Measurements from ENCODE around the gene GREB1L.

GREB1L gene

GRCh38 chr18:21557607-21558253, 315.7 kb downstream of the GREB1L start:
- no peak overlapping the region for H3K4me3 ChIP-seq (ENCODE audit: low read depth, low read length)
- no peaks in the 10 kb centered on the region for H3K27me3 ChIP-seq (ENCODE audit: control insufficient read depth, insufficient read depth, low read length)
- no peaks in the 10 kb centered on the region for H3K9me3 ChIP-seq (ENCODE audit: control insufficient read depth, insufficient read depth, low read depth, low read length)
- H3K4me1 ChIP-seq (ENCODE audit: control insufficient read depth, insufficient read depth, low read length) = no peaks in the 10 kb centered on the region
- no peak overlapping the region for H3K27ac ChIP-seq (ENCODE audit: low read depth, low read length)
- H3K9ac ChIP-seq (ENCODE audit: low read length) = no peak overlapping the region
- peaks cover 57% of the 10 kb centered on the region for H3K36me3 ChIP-seq (ENCODE audit: control insufficient read depth, insufficient read depth, low read length)

- Histone ChIP-seq H3K9ac (ENCODE audit: low read length) (no peak overlapping the region), H3K4me1 (ENCODE audit: control insufficient read depth, insufficient read depth, low read length) (no peaks in the 10 kb centered on the region), H3K9me3 (ENCODE audit: control insufficient read depth, insufficient read depth, low read depth, low read length) (no peaks in the 10 kb centered on the region), H3K4me3 (ENCODE audit: low read depth, low read length) (no peak overlapping the region), H3K36me3 (ENCODE audit: control insufficient read depth, insufficient read depth, low read length) (peaks cover 63% of the 10 kb centered on the region), H3K27ac (ENCODE audit: low read depth, low read length) (no peak overlapping the region), H3K27me3 (ENCODE audit: control insufficient read depth, insufficient read depth, low read length) (no peaks in the 10 kb centered on the region)
Observed at GRCh38 chr18:21559195-21559594, 317.2 kb downstream of the GREB1L start.

GRCh38 chr18:21571772-21572171, 329.7 kb downstream of the GREB1L start:
- Histone ChIP-seq H3K9ac (ENCODE audit: low read length) (no peak overlapping the region), H3K4me1 (ENCODE audit: control insufficient read depth, insufficient read depth, low read length) (no peaks in the 10 kb centered on the region), H3K36me3 (ENCODE audit: control insufficient read depth, insufficient read depth, low read length) (peaks cover 83% of the 10 kb centered on the region), H3K9me3 (ENCODE audit: control insufficient read depth, insufficient read depth, low read depth, low read length) (no peaks in the 10 kb centered on the region), H3K27me3 (ENCODE audit: control insufficient read depth, insufficient read depth, low read length) (no peaks in the 10 kb centered on the region), H3K4me3 (ENCODE audit: low read depth, low read length) (no peak overlapping the region), H3K27ac (ENCODE audit: low read depth, low read length) (no peak overlapping the region)

Data from HUES6 (cell line).